HepG2 (cell line): Measurements from ENCODE around the gene KATNBL1. TPM values are rescaled to one million over a fixed set of nuclear protein-coding genes. Genes with fewer than 3 reads are reported as not detected.
A peak's percentile ranks its signal among the peaks of the same experiment; 100 is the strongest.

Source experiments
- ATAC-seq: fragments of 200-7000 bp; cut with Tn5 transposase; 3 replicates; pipeline ENCODE4 v1.9.1; 2020; ENCODE audit warnings: mild to moderate bottlenecking, moderate library complexity
- BruUV-seq: library from RNA; stranded (reverse); fragments of 400-500 nt; replicated peaks from 2 replicates; lab custom pipeline; 2021; lab: Mats Ljungman, UMichigan
- CTCF ChIA-PET: fragments of 300-600 bp; formaldehyde crosslinking; extraction: SDS; loops from one replicate; lab custom pipeline; 2021; ENCODE audit warnings: low total read pairs, inconsistent platforms, low intra/inter-chr PET ratio; lab: Yijun Ruan, JAX
- POLR2A ChIA-PET: fragments of 350-600 bp; sonication (Branson Sonifier 250); formaldehyde crosslinking; loops from one replicate; lab custom pipeline; 2020; ENCODE audit warnings: antibody characterized with exemption, inconsistent platforms; lab: Yijun Ruan, JAX
- DNase-seq: peaks from one replicate; pipeline ENCODE4 v3.0.0-alpha.2; 2015; ENCODE audit warnings: low spot score
- FAIRE-seq: peaks from 3 replicates; lab custom pipeline; 2011; peaks lifted over from hg19 to GRCh38; lab: Jason Lieb, UNC
- H2AFZ ChIP-seq: one replicate; pipeline ENCODE4 v1.6.1; 2011; ENCODE audit warnings: low read length, inconsistent platforms
- H3K27ac ChIP-seq: fragments of 300-600 bp; 3 replicates; pipeline ENCODE4 v1.8.0; 2011; ENCODE audit warnings: mixed run types, mild to moderate bottlenecking, mixed read lengths, low read length, inconsistent platforms; ENCODE audit not compliant: insufficient read depth; ENCODE audit errors: extremely low read length
- H3K27me3 ChIP-seq, 2 experiments: fragments of 200-600 bp in 1 of 2; 2 replicates in 1 of 2; 3 replicates in 1 of 2; pipeline versions ENCODE4 v1.6.0 to v1.8.0; 2011; ENCODE audit warnings: low read length in 2 of 2, mild to moderate bottlenecking in 2 of 2, moderate library complexity in 2 of 2, inconsistent platforms in 1 of 2; ENCODE audit not compliant: insufficient read depth in 2 of 2, control insufficient read depth in 1 of 2
- H3K36me3 ChIP-seq, 2 experiments: fragments of 200-600 bp in 1 of 2; replicated peaks in 1 of 2; 2 replicates in 1 of 2; 3 replicates in 1 of 2; pipeline versions ENCODE4 v1.5.1 to v1.8.0; 2011; ENCODE audit warnings: low read length in 2 of 2, inconsistent platforms in 1 of 2; ENCODE audit not compliant: insufficient read depth in 2 of 2, control insufficient read depth in 1 of 2
- H3K4me1 ChIP-seq: 2 replicates; pipeline ENCODE4 v1.5.1; 2012; ENCODE audit warnings: low read length, inconsistent platforms; ENCODE audit not compliant: insufficient read depth
- H3K4me2 ChIP-seq: 2 replicates; pipeline ENCODE4 v1.6.0; 2011; ENCODE audit warnings: low read depth, low read length, inconsistent platforms
- H3K4me3 ChIP-seq, 3 experiments: fragments of 200-600 bp in 1 of 3; sonication (generic), shearing (Covaris generic) in 1 of 3; replicated peaks in 1 of 3; 2 replicates each; pipeline ENCODE4 v1.5.1; 2011 to 2016; ENCODE audit warnings: low read length in 3 of 3, inconsistent platforms in 2 of 3, low read depth in 2 of 3, mild to moderate bottlenecking in 2 of 3, control low read depth in 1 of 3, mixed read lengths in 1 of 3; ENCODE audit not compliant: insufficient read depth in 1 of 3
- H3K79me2 ChIP-seq: one replicate; pipeline ENCODE4 v1.6.1; 2011; ENCODE audit warnings: low read length, inconsistent platforms; ENCODE audit not compliant: insufficient read depth
- H3K9ac ChIP-seq: 2 replicates; pipeline ENCODE4 v1.6.0; 2011; ENCODE audit warnings: mild to moderate bottlenecking, low read depth, low read length, inconsistent platforms; ENCODE audit not compliant: insufficient read depth
- H3K9me3 ChIP-seq: 2 replicates; pipeline ENCODE4 v1.5.1; 2012; ENCODE audit warnings: mild to moderate bottlenecking, low read length
- H4K20me1 ChIP-seq: 2 replicates; pipeline ENCODE4 v1.6.0; 2011; ENCODE audit warnings: inconsistent platforms, mild to moderate bottlenecking, low read length, moderate library complexity; ENCODE audit not compliant: insufficient read depth
- CEBPB ChIP-seq: IDR thresholded peaks from 2 replicates; pipeline ENCODE4 v1.6.1; 2011; ENCODE audit warnings: low read depth, low read length, improper control_type of control experiment, borderline replicate concordance
- ZNF142 ChIP-seq: sonication (generic); formaldehyde crosslinking; IDR thresholded peaks from 2 replicates; pipeline ENCODE4 v1.4.0; 2020; ENCODE audit warnings: missing genetic modification reagents
- WGBS: methylation state at CpG from one replicate; pipeline ENCODE4 v1.1.6; 2017; ENCODE audit warnings: low lambda C conversion rate; 5-methylcytosine and 5-hydroxymethylcytosine counted together
- in situ Hi-C: cut with HindIII; loops from 2 replicates; pipeline ENCODE4 v1.10.0; 2017; ENCODE audit warnings: low pct_unique_long_range_greater_than_20kb; ENCODE audit not compliant: extremely low pct_ligation_motif_present
- intact Hi-C: fragments of 100-400 bp; cut with micrococcal nuclease; formaldehyde crosslinking; loops from one replicate; pipeline ENCODE4 v1.10.0; 2022; ENCODE audit not compliant: unreplicated experiment
- polyA plus RNA-seq, 8 experiments: library from polyadenylated mRNA; depleted of rRNA in 3 of 8; stranded (reverse) in 7 of 8; unstranded in 1 of 8; fragments of >200 nt; fragmentation: Illumina TruSeq in 4 of 8; extraction: Trizol in 4 of 8; gene quantifications; 2 replicates each; pipeline versions ENCODE4 v1.2.1 to v1.2.3, GENCODE V29; 2011 to 2016; ENCODE audit warnings: low read depth in 4 of 8, missing spikeins in 1 of 8, mixed read lengths in 1 of 8; ENCODE audit not compliant: insufficient read depth in 1 of 8
- total RNA-seq, 5 experiments: library from RNA; depleted of rRNA; stranded (reverse); fragments of >200 nt; fragmentation: Illumina TruSeq; extraction: Trizol; gene quantifications; 2 replicates each; pipeline ENCODE4 v1.2.3, GENCODE V29; 2016; ENCODE audit warnings: low read depth in 1 of 5

KATNBL1 gene
- total and polyA plus RNA-seq, 2 of the 13 experiments (the other 11 are each of a cell fraction or from before 2014, with no cell fraction given): 23.4 to 42.8 TPM

GRCh38 chr15:34107315-34107714 is 102.6 kb downstream of the KATNBL1 start:
- Histone ChIP-seq H3K9ac (no peak overlapping the region), H3K9me3 (no peaks in the 10 kb centered on the region), H3K4me2 (no peak overlapping the region), H3K36me3 (no peaks in the 10 kb centered on the region), H4K20me1 (no peaks in the 10 kb centered on the region), H3K4me3 (no peak overlapping the region), H2AFZ (no peak overlapping the region), H3K27me3 (no peaks in the 10 kb centered on the region), H3K79me2 (peaks cover 5% of the 10 kb centered on the region), H3K27ac (no peak overlapping the region), H3K4me1 (peaks cover 25% of the 10 kb centered on the region)
- 90% methylated on average over 2 of the region's 2 CpGs for WGBS
- intact Hi-C loops (loop anchor here (10.0 kb wide), 1 partner anchor 237 kb away; the partner anchor contains the start of genes NOP10 and NUTM1), in situ Hi-C loops (no loop called here)
- CTCF ChIA-PET: no interaction called here
- no TSS peak for BruUV-seq
- DNase-seq (no peak), ATAC-seq (no peak), FAIRE-seq (no peak)
- TF ChIP-seq CEBPB (peak; percentile 55; the same call in 1 of the 2 replicates), ZNF142 (CRISPR knock-in tag) (no peak)
- POLR2A ChIA-PET: interaction anchor here (0.7 to 1.0 kb wide), 2 partner anchors 11 to 102 kb away, joined by 3 to 4 read pairs; partner anchors contain the start of gene KATNBL1
